ENCODE data around the gene CD200.

DNA sequence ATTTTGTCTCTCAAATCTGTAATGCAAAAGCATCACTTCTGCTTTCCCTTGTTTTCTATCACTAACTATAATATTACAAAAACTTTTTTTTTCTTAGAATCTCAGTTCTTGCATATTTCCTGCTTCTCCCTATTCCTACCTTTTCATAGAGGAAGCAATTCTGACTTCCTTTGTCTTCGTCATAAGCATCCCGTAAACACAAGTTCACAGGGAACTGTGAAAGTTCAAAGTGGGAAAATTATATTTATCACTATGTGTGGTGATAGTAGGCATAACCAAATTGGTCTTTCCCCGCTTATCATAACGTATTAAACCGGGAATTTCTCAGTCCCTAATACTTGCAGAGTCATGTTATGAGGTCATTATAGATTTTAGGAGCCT, 22.3 kb downstream of the CD200 start:
- TF ChIP-seq CTCF (IDR thresholded peaks at IDR 0.05) (no peak), POLR2A (IDR thresholded peaks at IDR 0.05) (no peak)

All from uterus (tissue), 2 donors.